SK-N-SH (cell line): ENCODE data around the gene QRICH2. TPM values are rescaled to one million over a fixed set of nuclear protein-coding genes. Genes with fewer than 3 reads are reported as not detected.

Source experiments
- CTCF ChIA-PET: fragments of 300-600, 350-600 bp; formaldehyde crosslinking; extraction: SDS; loops from one replicate; lab custom pipeline; 2021; lab: Yijun Ruan, JAX
- POLR2A ChIA-PET: fragments of 350-600 bp; sonication (Branson Sonifier 250); formaldehyde crosslinking; extraction: SDS; loops from one replicate; lab custom pipeline; 2020; ENCODE audit warnings: antibody characterized with exemption, inconsistent platforms; lab: Yijun Ruan, JAX
- DNase-seq: peaks from one replicate; pipeline ENCODE4 v3.0.0; 2012
- H2AFZ ChIP-seq: fragments of 200-600 bp; sonication (generic); 2 replicates; pipeline ENCODE4 v1.8.1; 2016; ENCODE audit warnings: antibody characterized with exemption, mild to moderate bottlenecking, low read depth
- H3F3A ChIP-seq: fragments of 200-600 bp; sonication (generic); replicated peaks from 2 replicates; pipeline ENCODE3; 2016; ENCODE audit warnings: antibody characterized with exemption, mild to moderate bottlenecking; ENCODE audit not compliant: insufficient read depth
- H3K27ac ChIP-seq, 2 experiments: fragments of 200-500 bp in 1 of 2; fragments of 200-600 bp in 1 of 2; sonication (Bioruptor generic) in 1 of 2; sonication (generic), shearing (Covaris generic) in 1 of 2; 2 replicates each; pipeline versions ENCODE4 v1.5.1 to v1.6.1; 2014 to 2016; ENCODE audit warnings: low read depth in 2 of 2, inconsistent platforms in 1 of 2, low read length in 1 of 2, mild to moderate bottlenecking in 1 of 2, mixed read lengths in 1 of 2
- H3K27me3 ChIP-seq: fragments of 200-600 bp; sonication (generic), shearing (Covaris generic); 2 replicates; pipeline ENCODE4 v1.6.1; 2016; ENCODE audit warnings: mixed run types; ENCODE audit not compliant: insufficient read depth
- H3K36me3 ChIP-seq, 2 experiments: fragments of 200-500 bp in 1 of 2; fragments of 200-600 bp in 1 of 2; sonication (Bioruptor generic) in 1 of 2; sonication (generic) in 1 of 2; replicated peaks in 1 of 2; 2 replicates each; pipeline versions ENCODE3 to v1.5.1; 2014 to 2016; ENCODE audit warnings: low read length in 1 of 2, mild to moderate bottlenecking in 1 of 2; ENCODE audit not compliant: insufficient read depth in 2 of 2, control insufficient read depth in 1 of 2
- H3K4me1 ChIP-seq, 2 experiments: fragments of 200-500 bp in 1 of 2; fragments of 200-600 bp in 1 of 2; sonication (Bioruptor generic) in 1 of 2; sonication (generic), shearing (Covaris generic) in 1 of 2; 2 replicates each; pipeline versions ENCODE4 v1.5.1 to v1.6.1; 2014 to 2016; ENCODE audit warnings: low read depth in 1 of 2, low read length in 1 of 2, mixed run types in 1 of 2; ENCODE audit not compliant: insufficient read depth in 2 of 2, control insufficient read depth in 1 of 2
- H3K4me2 ChIP-seq: fragments of 200-600 bp; sonication (generic), shearing (Covaris generic); 2 replicates; pipeline ENCODE4 v1.6.1; 2017; ENCODE audit warnings: mixed run types
- H3K4me3 ChIP-seq, 2 experiments: fragments of 200-500 bp in 1 of 2; fragments of 200-600 bp in 1 of 2; sonication (Bioruptor generic) in 1 of 2; sonication (generic), shearing (Covaris generic) in 1 of 2; 2 replicates each; pipeline versions ENCODE4 v1.5.1 to v1.8.1; 2014 to 2016; ENCODE audit warnings: low read depth in 2 of 2, inconsistent platforms in 1 of 2, low read length in 1 of 2, mild to moderate bottlenecking in 1 of 2, mixed read lengths in 1 of 2, moderate library complexity in 1 of 2
- H3K79me2 ChIP-seq: fragments of 200-600 bp; sonication (generic); 2 replicates; pipeline ENCODE4 v1.8.1; 2017; ENCODE audit warnings: mild to moderate bottlenecking; ENCODE audit not compliant: insufficient read depth
- H3K9ac ChIP-seq: fragments of 200-600 bp; sonication (generic); 2 replicates; pipeline ENCODE4 v1.6.1; 2017; ENCODE audit warnings: mixed run types
- H3K9me2 ChIP-seq: fragments of 200-600 bp; sonication (generic); 2 replicates; pipeline ENCODE4 v1.6.1; 2017; ENCODE audit warnings: mixed run types
- H3K9me3 ChIP-seq: fragments of 200-600 bp; sonication (generic); 2 replicates; pipeline ENCODE4 v1.6.1; 2017; ENCODE audit warnings: mixed run types, mild to moderate bottlenecking, moderate library complexity
- H4K20me1 ChIP-seq: fragments of 200-600 bp; sonication (generic); 2 replicates; pipeline ENCODE4 v1.6.1; 2017; ENCODE audit warnings: mild to moderate bottlenecking, mixed run types; ENCODE audit not compliant: insufficient read depth
- CHD2 ChIP-seq: fragments of 150-350 bp; IDR thresholded peaks from 2 replicates; pipeline ENCODE4 v1.6.1; 2018; ENCODE audit warnings: low read length; ENCODE audit not compliant: partially characterized antibody
- ELF1 ChIP-seq: IDR thresholded peaks from 2 replicates; pipeline ENCODE4 v1.4.0; 2012
- EZH2phosphoT487 ChIP-seq: fragments of 200-600 bp; sonication (generic); IDR thresholded peaks from 2 replicates; pipeline ENCODE4 v1.6.1; 2017; ENCODE audit warnings: low read depth, mixed run types, mild to moderate bottlenecking, antibody characterized with exemption, moderate library complexity, borderline replicate concordance
- FOXM1 ChIP-seq: IDR thresholded peaks from 2 replicates; pipeline ENCODE4 v1.4.0; 2012; ENCODE audit warnings: low read depth, mild to moderate bottlenecking
- GATA2 ChIP-seq: sonication (generic); formaldehyde crosslinking; IDR thresholded peaks from 2 replicates; pipeline ENCODE4 v1.5.0; 2020; ENCODE audit warnings: mild to moderate bottlenecking, missing genetic modification reagents
- IRF3 ChIP-seq: fragments of 150-350 bp; IDR thresholded peaks from 2 replicates; pipeline ENCODE4 v1.6.1; 2016; ENCODE audit warnings: mild to moderate bottlenecking, low read depth, low read length
- MAX ChIP-seq: IDR thresholded peaks from 2 replicates; pipeline ENCODE4 v1.4.0; 2012; ENCODE audit warnings: low read depth
- MXI1 ChIP-seq: IDR thresholded peaks from 2 replicates; pipeline ENCODE4 v1.6.1; 2012; ENCODE audit warnings: mild to moderate bottlenecking, low read depth, low read length, improper control_type of control experiment
- NFIC ChIP-seq: IDR thresholded peaks from 2 replicates; pipeline ENCODE4 v1.4.0; 2012; ENCODE audit warnings: borderline replicate concordance
- POLR2AphosphoS5 ChIP-seq: IDR thresholded peaks from 2 replicates; pipeline ENCODE4 v1.6.1; 2012; ENCODE audit warnings: low read depth, low read length
- RFX5 ChIP-seq: IDR thresholded peaks from 2 replicates; pipeline ENCODE4 v1.6.1; 2012; ENCODE audit warnings: mild to moderate bottlenecking, improper control_type of control experiment, low read length
- SIN3A ChIP-seq: IDR thresholded peaks from 2 replicates; pipeline ENCODE4 v1.6.1; 2012; ENCODE audit warnings: low read depth, mild to moderate bottlenecking, low read length, moderate library complexity, borderline replicate concordance
- TAF1 ChIP-seq: IDR thresholded peaks from 2 replicates; pipeline ENCODE4 v1.6.1; 2012; ENCODE audit warnings: low read depth, mild to moderate bottlenecking, low read length, moderate library complexity, borderline replicate concordance
- TCF12 ChIP-seq: IDR thresholded peaks from 2 replicates; pipeline ENCODE4 v1.4.0; 2012
- TEAD4 ChIP-seq: IDR thresholded peaks from 2 replicates; pipeline ENCODE4 v1.4.0; 2012; ENCODE audit warnings: mild to moderate bottlenecking, borderline replicate concordance; ENCODE audit not compliant: insufficient read depth
- USF1 ChIP-seq: IDR thresholded peaks from 2 replicates; pipeline ENCODE4 v1.4.0; 2012; ENCODE audit warnings: low read depth, borderline replicate concordance
- USF2 ChIP-seq: fragments of 150-350 bp; IDR thresholded peaks from 2 replicates; pipeline ENCODE4 v1.6.1; 2017; ENCODE audit warnings: antibody characterized with exemption, low read length, low read depth, borderline replicate concordance
- YY1 ChIP-seq: IDR thresholded peaks from 2 replicates; pipeline ENCODE4 v1.4.0; 2012; ENCODE audit warnings: low read depth, mild to moderate bottlenecking
- WGBS: methylation state at CpG from one replicate; pipeline ENCODE4 v1.1.6; 2017; ENCODE audit warnings: low lambda C conversion rate; 5-methylcytosine and 5-hydroxymethylcytosine counted together
- polyA plus RNA-seq, 3 experiments: library from polyadenylated mRNA; depleted of rRNA; stranded (reverse); fragments of >200 nt; gene quantifications; 2 replicates each; pipeline ENCODE4 v1.2.3, GENCODE V29; 2012

The QRICH2 gene
- polyA plus RNA-seq, 1 of the 3 experiments (the other 2 are of a cell fraction), result 6.2 TPM

- peak overlapping the region; percentile 72 for H3K9ac ChIP-seq
- H3K79me2 ChIP-seq, result no peaks in the 10 kb centered on the region
- peak overlapping the region in 1 of 2 experiments; percentile 40; a peak in 1 of 4 replicates for H3K27ac ChIP-seq
- no peaks in the 10 kb centered on the region for H3K36me3 ChIP-seq
- DNase-seq, result no peak
- peak overlapping the region; percentile 62 to 81 for H3K4me3 ChIP-seq
- H3K4me1 ChIP-seq, result peaks cover 0 to 15% of the 10 kb centered on the region in 2 experiments; a peak in 1 of 4 replicates
- peak overlapping the region; percentile 88 for H2AFZ ChIP-seq
- CTCF ChIA-PET, result interaction anchor here (0.8 to 4.2 kb wide), 6 partner anchors 14 to 62 kb away, joined by 3 to 41 read pairs (median 3); partner anchors contain the start of gene UBALD2
- TF ChIP-seq TCF12 (no peak), IRF3 (no peak), USF2 (no peak)
- H3K9me2 ChIP-seq, result no peaks in the 10 kb centered on the region
- H3F3A ChIP-seq, result peaks cover 15% of the 10 kb centered on the region
- no peaks in the 10 kb centered on the region for H3K27me3 ChIP-seq
- no peaks in the 10 kb centered on the region for H4K20me1 ChIP-seq
- H3K9me3 ChIP-seq, result no peaks in the 10 kb centered on the region
- WGBS, result 38% methylated on average over 12 of the region's 12 CpGs
- POLR2A ChIA-PET, result interaction anchor here (0.7 kb wide), 1 partner anchor 209 kb away, joined by 3 read pairs; no protein-coding TSS in a partner anchor
- peak overlapping the region; percentile 96 for H3K4me2 ChIP-seq
Observed at GRCh38 chr17:76241204-76241538, 66.9 kb downstream of the QRICH2 start.

GRCh38 chr17:76240461-76241203 lies 67.4 kb downstream of the QRICH2 start, which contains the start of gene RNF157:
Gene RNF157 (minus strand): TSS chr17:76240493. CDS start chr17:76240240, 253 bp downstream.
- Histone ChIP-seq H3K9me2 (no peaks in the 10 kb centered on the region), H3K27me3 (no peaks in the 10 kb centered on the region), H3K79me2 (no peaks in the 10 kb centered on the region), H3K4me3 (peak within 1 kb of the TSS; percentile 62 to 81), H3K9me3 (no peaks in the 10 kb centered on the region), H3K27ac (peak within 1 kb of the TSS in 1 of 2 experiments; percentile 40; a peak in 1 of 4 replicates), H4K20me1 (no peaks in the 10 kb centered on the region), H3K4me2 (peak within 1 kb of the TSS; percentile 96), H3K36me3 (no peaks in the 10 kb centered on the region), H3F3A (peaks cover 15% of the 10 kb centered on the region), H3K9ac (peak within 1 kb of the TSS; percentile 72), H2AFZ (peak within 1 kb of the TSS; percentile 88), H3K4me1 (peaks cover 0 to 15% of the 10 kb centered on the region in 2 experiments; a peak in 1 of 4 replicates)
- ChIA-PET POLR2A (interaction anchor here (0.7 kb wide), 1 partner anchor 210 kb away, joined by 3 read pairs; no protein-coding TSS in a partner anchor), CTCF (interaction anchor here (0.8 to 4.2 kb wide), 6 partner anchors 15 to 62 kb away, joined by 3 to 41 read pairs (median 3); partner anchors contain the start of gene UBALD2)
- under 1% methylated on average over 35 of the region's 102 CpGs for WGBS
- DNase-seq, result peak; percentile 97
- TF ChIP-seq TCF12 (no peak), MXI1 (no peak; the same call in none of the 2 replicates), TEAD4 (no peak), EZH2phosphoT487 (no peak), FOXM1 (no peak), NFIC (no peak), ELF1 (no peak), SIN3A (0 out of 2 replicates have a peak, but pooled peaks have one; percentile 23), POLR2AphosphoS5 (peak; percentile 45; the same call in 1 of the 2 replicates), USF2 (no peak), YY1 (peak; percentile 72), MAX (peak; percentile 77), USF1 (no peak), CHD2 (peak; percentile 19), TAF1 (peak; percentile 83; the same call in 1 of the 2 replicates), GATA2 (CRISPR knock-in tag) (no peak), RFX5 (no peak)
